K562 (cell line): ENCODE measurements around the gene FTH1. TPM values are rescaled to one million over a fixed set of nuclear protein-coding genes. Genes with fewer than 3 reads are reported as not detected.

ENCODE experiments used
- CBFA2T2 ChIP-seq: fragments of 450-650 bp; conservative IDR thresholded peaks from 2 replicates; pipeline ENCODE4 v1.6.1; 2017; ENCODE audit warnings: mild to moderate bottlenecking
- CBX8 ChIP-seq: fragments of 200-600 bp; sonication (generic); IDR thresholded peaks from 2 replicates; pipeline ENCODE4 v1.6.1; 2012; ENCODE audit warnings: borderline replicate concordance, mixed run types, low read depth, mild to moderate bottlenecking, moderate library complexity, mixed read lengths, low read length, control low read depth, inconsistent platforms; ENCODE audit not compliant: poor library complexity, severe bottlenecking; ENCODE audit errors: extremely low read depth
- MTF1 ChIP-seq: fragments of 250-450 bp; sonication (Bioruptor Pico); IDR thresholded peaks from 2 replicates; pipeline ENCODE4 v1.9.0; 2021; ENCODE audit warnings: moderate library complexity, mild to moderate bottlenecking, inconsistent platforms, borderline replicate concordance
- PCBP1 ChIP-seq: fragments of 200-400 bp; formaldehyde crosslinking; IDR thresholded peaks from 2 replicates; pipeline ENCODE4 v1.6.1; 2018; ENCODE audit warnings: mild to moderate bottlenecking, low read depth, low read length; ENCODE audit not compliant: poor library complexity, severe bottlenecking
- POLR2A ChIP-seq: fragments of 450-650 bp; conservative IDR thresholded peaks from 2 replicates; pipeline ENCODE4 v1.6.1; 2016
- SMC3 ChIP-seq: conservative IDR thresholded peaks from 2 replicates; pipeline ENCODE4 v1.6.1; 2011; ENCODE audit warnings: low read depth, low read length, improper control_type of control experiment; ENCODE audit not compliant: insufficient read depth
- ZBTB8A ChIP-seq: fragments of 450-650 bp; IDR thresholded peaks from 2 replicates; pipeline ENCODE4 v1.6.1; 2018; ENCODE audit warnings: mild to moderate bottlenecking, moderate library complexity; ENCODE audit not compliant: partially characterized antibody
- ZC3H11A ChIP-seq: IDR thresholded peaks from 2 replicates; pipeline ENCODE4 v1.6.1; 2012; ENCODE audit warnings: low read depth, low read length, improper control_type of control experiment
- ZNF12 ChIP-seq: sonication (generic); formaldehyde crosslinking; IDR thresholded peaks from 2 replicates; pipeline ENCODE4 v1.4.0; 2020; ENCODE audit warnings: mild to moderate bottlenecking, missing genetic modification reagents
- ZNF23 ChIP-seq: fragments of 250-450 bp; sonication (Bioruptor Pico); IDR thresholded peaks from 2 replicates; pipeline ENCODE4 v1.4.0; 2020; ENCODE audit warnings: mild to moderate bottlenecking
- ZNF507 ChIP-seq: conservative IDR thresholded peaks from 2 replicates; pipeline ENCODE4 v1.6.1; 2017; ENCODE audit warnings: missing genetic modification characterization, missing compliant biosample characterization
- ZNF644 ChIP-seq: fragments of 200-800 bp; sonication (Bioruptor generic); IDR thresholded peaks from 2 replicates; pipeline ENCODE4 v1.6.1; 2016; ENCODE audit warnings: low read depth, missing genetic modification characterization, missing compliant biosample characterization
- ZNF707 ChIP-seq: fragments of 250-450 bp; sonication (Bioruptor Pico); conservative IDR thresholded peaks from 2 replicates; pipeline ENCODE4 v1.8.0; 2022; ENCODE audit warnings: inconsistent platforms, mild to moderate bottlenecking, moderate library complexity
- polyA plus RNA-seq, 8 experiments: library from polyadenylated mRNA; depleted of rRNA in 4 of 8; stranded (reverse) in 5 of 8; unstranded in 3 of 8; fragments of >200 nt; fragmentation: Nextera tagmentation in 2 of 8; fragmentation: Illumina TruSeq in 1 of 8; extraction: Ambion mirVana in 2 of 8; extraction: Trizol in 1 of 8; gene quantifications; 2 replicates each; pipeline versions ENCODE4 v1.2.1 to v1.2.3, GENCODE V29; 2011 to 2014; ENCODE audit warnings: inconsistent platforms in 1 of 8, missing spikeins in 1 of 8
- total RNA-seq, 7 experiments: library from RNA; depleted of rRNA in 6 of 7; stranded (reverse); fragments of >200 nt in 6 of 7; fragmentation: Illumina TruSeq in 2 of 7; extraction: Trizol in 2 of 7; gene quantifications; 2 replicates each; pipeline versions ENCODE4 v1.2.1 to v1.2.3, GENCODE V29; 2011 to 2021; ENCODE audit warnings: low replicate concordance in 1 of 7
- TF ChIP-seq, protein P1 (sequence below): sonication (generic); formaldehyde crosslinking; IDR thresholded peaks from 2 replicates; pipeline ENCODE4 v1.8.0; 2022; ENCODE audit warnings: missing genetic modification reagents, mild to moderate bottlenecking, moderate library complexity, borderline replicate concordance
- TF ChIP-seq, protein P2 (sequence below): fragments of 450-650 bp; IDR thresholded peaks from 2 replicates; pipeline ENCODE4 v1.6.1; 2016; ENCODE audit warnings: mild to moderate bottlenecking
- TF ChIP-seq, protein P3 (sequence below): sonication (generic); formaldehyde crosslinking; IDR thresholded peaks from 2 replicates; pipeline ENCODE4 v1.8.1; 2023; ENCODE audit warnings: mild to moderate bottlenecking, missing genetic modification reagents
- TF ChIP-seq, protein P4 (sequence below): fragments of 250-450 bp; sonication (Bioruptor Pico); IDR thresholded peaks from 2 replicates; pipeline ENCODE4 v1.8.0; 2022; ENCODE audit warnings: inconsistent platforms
- TF ChIP-seq, protein P5 (sequence below): fragments of 250-450 bp; sonication (Bioruptor Pico); IDR thresholded peaks from 2 replicates; pipeline ENCODE4 v1.5.0; 2020; ENCODE audit warnings: mild to moderate bottlenecking, borderline replicate concordance

FTH1 gene
- total and polyA plus RNA-seq, 9 of the 15 experiments (the other 6 are each of a cell fraction or from before 2014, with no cell fraction given) = 370 to 3,146 (median 802) TPM

DNA sequence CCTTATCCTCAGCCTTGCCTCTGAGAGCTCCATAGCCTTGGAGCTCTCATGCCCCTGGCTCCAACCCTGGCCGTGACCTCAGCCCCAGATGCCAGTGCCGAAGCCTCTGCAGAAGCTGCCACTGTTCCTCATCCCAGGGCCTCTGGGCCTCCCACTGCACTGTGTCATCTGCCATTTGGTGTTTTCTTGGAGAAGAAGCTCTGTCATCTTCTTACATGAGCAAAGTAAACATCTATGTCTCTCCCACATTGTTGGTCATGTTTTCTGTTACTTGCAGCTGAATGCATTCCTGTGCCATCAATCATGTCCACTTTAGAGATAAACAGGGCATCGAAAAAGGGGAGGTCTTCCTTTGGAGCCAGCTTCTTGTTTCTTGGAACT is 45.0 kb upstream of the FTH1 start (continued):
- TF ChIP-seq, protein P1, sequence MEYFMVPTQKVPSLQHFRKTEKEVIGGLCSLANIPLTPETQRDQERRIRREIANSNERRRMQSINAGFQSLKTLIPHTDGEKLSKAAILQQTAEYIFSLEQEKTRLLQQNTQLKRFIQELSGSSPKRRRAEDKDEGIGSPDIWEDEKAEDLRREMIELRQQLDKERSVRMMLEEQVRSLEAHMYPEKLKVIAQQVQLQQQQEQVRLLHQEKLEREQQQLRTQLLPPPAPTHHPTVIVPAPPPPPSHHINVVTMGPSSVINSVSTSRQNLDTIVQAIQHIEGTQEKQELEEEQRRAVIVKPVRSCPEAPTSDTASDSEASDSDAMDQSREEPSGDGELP (CRISPR knock-in tag) = peak; percentile 52
- TF ChIP-seq SMC3 (no peak), ZNF23 (CRISPR knock-in tag) (no peak), ZNF12 (no peak), MTF1 (CRISPR knock-in tag) (no peak), CBFA2T2 (no peak; the same call in 1 of the 2 replicates), ZNF707 (CRISPR knock-in tag) (no peak), ZC3H11A (no peak), ZNF507 (tag) (no peak), POLR2A (no peak), ZBTB8A (no peak), ZNF644 (no peak), PCBP1 (no peak), CBX8 (no peak)
- TF ChIP-seq, protein P2, sequence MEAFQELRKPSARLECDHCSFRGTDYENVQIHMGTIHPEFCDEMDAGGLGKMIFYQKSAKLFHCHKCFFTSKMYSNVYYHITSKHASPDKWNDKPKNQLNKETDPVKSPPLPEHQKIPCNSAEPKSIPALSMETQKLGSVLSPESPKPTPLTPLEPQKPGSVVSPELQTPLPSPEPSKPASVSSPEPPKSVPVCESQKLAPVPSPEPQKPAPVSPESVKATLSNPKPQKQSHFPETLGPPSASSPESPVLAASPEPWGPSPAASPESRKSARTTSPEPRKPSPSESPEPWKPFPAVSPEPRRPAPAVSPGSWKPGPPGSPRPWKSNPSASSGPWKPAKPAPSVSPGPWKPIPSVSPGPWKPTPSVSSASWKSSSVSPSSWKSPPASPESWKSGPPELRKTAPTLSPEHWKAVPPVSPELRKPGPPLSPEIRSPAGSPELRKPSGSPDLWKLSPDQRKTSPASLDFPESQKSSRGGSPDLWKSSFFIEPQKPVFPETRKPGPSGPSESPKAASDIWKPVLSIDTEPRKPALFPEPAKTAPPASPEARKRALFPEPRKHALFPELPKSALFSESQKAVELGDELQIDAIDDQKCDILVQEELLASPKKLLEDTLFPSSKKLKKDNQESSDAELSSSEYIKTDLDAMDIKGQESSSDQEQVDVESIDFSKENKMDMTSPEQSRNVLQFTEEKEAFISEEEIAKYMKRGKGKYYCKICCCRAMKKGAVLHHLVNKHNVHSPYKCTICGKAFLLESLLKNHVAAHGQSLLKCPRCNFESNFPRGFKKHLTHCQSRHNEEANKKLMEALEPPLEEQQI = no peak
- TF ChIP-seq, protein P3, sequence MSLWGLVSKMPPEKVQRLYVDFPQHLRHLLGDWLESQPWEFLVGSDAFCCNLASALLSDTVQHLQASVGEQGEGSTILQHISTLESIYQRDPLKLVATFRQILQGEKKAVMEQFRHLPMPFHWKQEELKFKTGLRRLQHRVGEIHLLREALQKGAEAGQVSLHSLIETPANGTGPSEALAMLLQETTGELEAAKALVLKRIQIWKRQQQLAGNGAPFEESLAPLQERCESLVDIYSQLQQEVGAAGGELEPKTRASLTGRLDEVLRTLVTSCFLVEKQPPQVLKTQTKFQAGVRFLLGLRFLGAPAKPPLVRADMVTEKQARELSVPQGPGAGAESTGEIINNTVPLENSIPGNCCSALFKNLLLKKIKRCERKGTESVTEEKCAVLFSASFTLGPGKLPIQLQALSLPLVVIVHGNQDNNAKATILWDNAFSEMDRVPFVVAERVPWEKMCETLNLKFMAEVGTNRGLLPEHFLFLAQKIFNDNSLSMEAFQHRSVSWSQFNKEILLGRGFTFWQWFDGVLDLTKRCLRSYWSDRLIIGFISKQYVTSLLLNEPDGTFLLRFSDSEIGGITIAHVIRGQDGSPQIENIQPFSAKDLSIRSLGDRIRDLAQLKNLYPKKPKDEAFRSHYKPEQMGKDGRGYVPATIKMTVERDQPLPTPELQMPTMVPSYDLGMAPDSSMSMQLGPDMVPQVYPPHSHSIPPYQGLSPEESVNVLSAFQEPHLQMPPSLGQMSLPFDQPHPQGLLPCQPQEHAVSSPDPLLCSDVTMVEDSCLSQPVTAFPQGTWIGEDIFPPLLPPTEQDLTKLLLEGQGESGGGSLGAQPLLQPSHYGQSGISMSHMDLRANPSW (CRISPR knock-in tag) = no peak
- TF ChIP-seq, protein P4, sequence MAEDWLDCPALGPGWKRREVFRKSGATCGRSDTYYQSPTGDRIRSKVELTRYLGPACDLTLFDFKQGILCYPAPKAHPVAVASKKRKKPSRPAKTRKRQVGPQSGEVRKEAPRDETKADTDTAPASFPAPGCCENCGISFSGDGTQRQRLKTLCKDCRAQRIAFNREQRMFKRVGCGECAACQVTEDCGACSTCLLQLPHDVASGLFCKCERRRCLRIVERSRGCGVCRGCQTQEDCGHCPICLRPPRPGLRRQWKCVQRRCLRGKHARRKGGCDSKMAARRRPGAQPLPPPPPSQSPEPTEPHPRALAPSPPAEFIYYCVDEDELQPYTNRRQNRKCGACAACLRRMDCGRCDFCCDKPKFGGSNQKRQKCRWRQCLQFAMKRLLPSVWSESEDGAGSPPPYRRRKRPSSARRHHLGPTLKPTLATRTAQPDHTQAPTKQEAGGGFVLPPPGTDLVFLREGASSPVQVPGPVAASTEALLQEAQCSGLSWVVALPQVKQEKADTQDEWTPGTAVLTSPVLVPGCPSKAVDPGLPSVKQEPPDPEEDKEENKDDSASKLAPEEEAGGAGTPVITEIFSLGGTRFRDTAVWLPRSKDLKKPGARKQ (CRISPR knock-in tag) = no peak
- TF ChIP-seq, protein P5, sequence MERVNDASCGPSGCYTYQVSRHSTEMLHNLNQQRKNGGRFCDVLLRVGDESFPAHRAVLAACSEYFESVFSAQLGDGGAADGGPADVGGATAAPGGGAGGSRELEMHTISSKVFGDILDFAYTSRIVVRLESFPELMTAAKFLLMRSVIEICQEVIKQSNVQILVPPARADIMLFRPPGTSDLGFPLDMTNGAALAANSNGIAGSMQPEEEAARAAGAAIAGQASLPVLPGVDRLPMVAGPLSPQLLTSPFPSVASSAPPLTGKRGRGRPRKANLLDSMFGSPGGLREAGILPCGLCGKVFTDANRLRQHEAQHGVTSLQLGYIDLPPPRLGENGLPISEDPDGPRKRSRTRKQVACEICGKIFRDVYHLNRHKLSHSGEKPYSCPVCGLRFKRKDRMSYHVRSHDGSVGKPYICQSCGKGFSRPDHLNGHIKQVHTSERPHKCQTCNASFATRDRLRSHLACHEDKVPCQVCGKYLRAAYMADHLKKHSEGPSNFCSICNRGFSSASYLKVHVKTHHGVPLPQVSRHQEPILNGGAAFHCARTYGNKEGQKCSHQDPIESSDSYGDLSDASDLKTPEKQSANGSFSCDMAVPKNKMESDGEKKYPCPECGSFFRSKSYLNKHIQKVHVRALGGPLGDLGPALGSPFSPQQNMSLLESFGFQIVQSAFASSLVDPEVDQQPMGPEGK (CRISPR knock-in tag) = no peak
